ENCODE data around the gene ANKH. TPM values are rescaled to one million over a fixed set of nuclear protein-coding genes. Genes with fewer than 3 reads are reported as not detected.

ANKH gene
- polyA plus RNA-seq, 4 donors, result 33.0 to 82.2 (median 41.9) TPM

DNA sequence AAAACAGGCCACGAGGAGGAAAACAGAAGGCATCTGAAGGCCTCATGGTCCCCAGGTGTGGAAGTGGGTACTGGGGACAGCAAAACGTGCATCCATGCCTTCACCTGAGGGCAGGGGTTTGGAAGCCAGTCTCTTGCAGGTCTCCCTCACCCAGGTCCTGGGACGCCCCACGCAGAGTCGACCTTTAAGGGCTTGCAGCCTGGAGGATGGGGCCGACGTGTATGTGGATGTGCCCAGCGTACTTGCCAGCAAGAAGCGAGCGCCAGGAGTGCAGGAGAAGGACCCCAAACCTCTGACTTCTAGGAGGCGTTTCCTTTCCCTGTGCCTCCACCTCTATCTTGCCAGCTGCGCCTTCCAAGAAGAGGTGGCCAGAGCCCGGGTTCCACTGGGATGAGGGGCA, 141.1 kb downstream of the ANKH start:
- peaks cover 2 to 72% (median 6%) of the 10 kb centered on the region in 3 donors for H3K36me3 ChIP-seq (ENCODE audit: control insufficient read depth in 3 of 3, insufficient read depth in 2 of 3, low read depth in 1 of 3, low read length in 3 of 3)
- 83 to 90% (median 88%) methylated on average over 13 of the region's 13 CpGs for WGBS, 3 donors
- H3K4me1 ChIP-seq (ENCODE audit: control insufficient read depth in 3 of 3, insufficient read depth in 2 of 3, low read depth in 1 of 3, low read length in 2 of 3), result peaks cover 0 to 15% (median 5%) of the 10 kb centered on the region in 3 donors
- no peak overlapping the region for H3K4me3 ChIP-seq (ENCODE audit: low read depth in 1 of 3, low read length in 3 of 3)
- H3K27ac ChIP-seq (ENCODE audit: low read depth in 1 of 3, low read length in 2 of 3), result no peak overlapping the region
- H3K27me3 ChIP-seq (ENCODE audit: control insufficient read depth in 3 of 3, insufficient read depth in 3 of 3, low read length in 3 of 3), result no peaks in the 10 kb centered on the region
- no peaks in the 10 kb centered on the region for H3K9me3 ChIP-seq (ENCODE audit: control insufficient read depth in 2 of 2, insufficient read depth in 1 of 2, low read depth in 1 of 2, low read length in 1 of 2)
- FAIRE-seq, result no peak
- no peak for DNase-seq

DNA sequence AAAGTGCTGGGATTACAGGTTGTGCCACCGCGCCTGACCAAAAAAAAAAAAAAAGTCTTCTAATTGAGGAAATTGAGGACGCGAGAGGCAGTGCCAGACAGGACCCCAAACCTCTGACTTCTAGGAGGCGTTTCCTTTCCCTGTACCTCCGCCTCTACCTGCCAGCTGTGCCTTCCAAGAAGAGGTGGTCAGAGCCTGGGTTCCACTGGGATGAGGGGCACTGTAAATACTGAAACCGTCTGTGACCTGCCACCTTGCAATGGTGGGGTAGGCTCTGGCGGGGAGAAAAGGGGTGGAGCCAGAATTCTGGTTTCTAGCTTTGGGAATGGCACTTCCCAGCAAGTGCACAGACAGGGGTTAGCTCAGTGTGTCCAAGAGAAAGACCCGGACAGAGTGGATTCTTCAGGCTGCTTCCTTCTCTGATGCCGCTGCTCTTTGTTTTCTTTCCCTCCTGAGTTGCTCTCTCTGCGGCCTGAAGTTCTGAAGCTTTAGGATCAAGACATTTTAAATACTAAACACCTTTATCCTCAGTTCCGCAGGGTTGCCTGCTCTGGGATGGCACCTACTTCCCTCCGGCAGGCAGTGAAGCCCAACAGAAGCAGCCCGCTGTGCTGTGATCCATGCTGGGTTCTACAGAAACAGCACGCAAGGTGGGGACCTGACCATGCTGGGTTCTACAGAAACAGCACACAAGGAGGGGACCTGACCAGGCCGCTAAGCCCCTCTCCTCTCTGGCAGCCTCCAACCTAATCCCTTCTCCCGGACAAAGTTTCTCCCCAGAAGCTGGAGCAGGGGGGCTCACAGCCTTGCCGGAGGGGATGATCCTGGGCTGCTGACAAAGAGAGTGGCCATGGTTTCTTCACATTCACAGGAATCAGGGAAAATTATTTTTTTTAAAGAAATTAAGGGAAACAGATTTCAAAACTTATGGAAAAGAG, 141.9 kb downstream of the ANKH start:
- Histone ChIP-seq H3K27ac (ENCODE audit: low read depth in 1 of 3, low read length in 2 of 3) (peak overlapping the region in 1 of 3 donors; percentile 56), H3K27me3 (ENCODE audit: control insufficient read depth in 3 of 3, insufficient read depth in 3 of 3, low read length in 3 of 3) (no peaks in the 10 kb centered on the region), H3K4me1 (ENCODE audit: control insufficient read depth in 3 of 3, insufficient read depth in 2 of 3, low read depth in 1 of 3, low read length in 2 of 3) (peaks cover 0 to 15% (median 5%) of the 10 kb centered on the region in 3 donors), H3K4me3 (ENCODE audit: low read depth in 1 of 3, low read length in 3 of 3) (no peak overlapping the region), H3K36me3 (ENCODE audit: control insufficient read depth in 3 of 3, insufficient read depth in 2 of 3, low read depth in 1 of 3, low read length in 3 of 3) (peaks cover 2 to 78% (median 4%) of the 10 kb centered on the region in 3 donors), H3K9me3 (ENCODE audit: control insufficient read depth in 2 of 2, insufficient read depth in 1 of 2, low read depth in 1 of 2, low read length in 1 of 2) (no peaks in the 10 kb centered on the region)
- FAIRE-seq (no peak), DNase-seq (no peak)
- WGBS, 3 donors, result 95% methylated on average over 18 of the region's 18 CpGs

DNA sequence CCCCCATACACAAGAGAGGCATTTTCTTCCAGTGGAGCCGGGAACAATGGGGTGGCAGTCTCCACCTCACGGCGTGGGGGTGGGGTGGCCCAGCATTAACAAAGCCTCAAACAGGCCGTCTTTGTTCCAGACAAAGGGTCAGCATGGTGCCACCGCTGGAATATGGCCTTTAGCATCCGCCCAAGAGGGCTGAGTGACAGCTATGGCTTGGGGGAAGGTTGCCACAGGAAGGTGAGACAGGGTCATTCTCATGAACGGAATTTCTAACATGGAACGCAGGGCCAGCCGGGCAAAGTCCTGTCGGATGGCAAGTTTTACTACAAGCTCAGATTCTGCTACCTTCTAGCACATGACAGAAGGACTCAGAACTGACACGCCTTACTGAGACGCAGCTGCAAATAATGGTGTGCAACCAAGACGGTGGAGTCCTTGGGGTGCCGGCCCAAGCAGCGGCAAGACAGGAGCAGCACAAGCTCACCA, 143.1 kb downstream of the ANKH start:
- Histone ChIP-seq H3K4me3 (ENCODE audit: low read depth in 1 of 3, low read length in 3 of 3) (no peak overlapping the region), H3K36me3 (ENCODE audit: control insufficient read depth in 3 of 3, insufficient read depth in 2 of 3, low read depth in 1 of 3, low read length in 3 of 3) (peaks cover 1 to 74% (median 4%) of the 10 kb centered on the region in 3 donors), H3K4me1 (ENCODE audit: control insufficient read depth in 3 of 3, insufficient read depth in 2 of 3, low read depth in 1 of 3, low read length in 2 of 3) (peaks cover 0 to 15% (median 5%) of the 10 kb centered on the region in 3 donors), H3K9me3 (ENCODE audit: control insufficient read depth in 2 of 2, insufficient read depth in 1 of 2, low read depth in 1 of 2, low read length in 1 of 2) (no peaks in the 10 kb centered on the region), H3K27me3 (ENCODE audit: control insufficient read depth in 3 of 3, insufficient read depth in 3 of 3, low read length in 3 of 3) (no peaks in the 10 kb centered on the region), H3K27ac (ENCODE audit: low read depth in 1 of 3, low read length in 2 of 3) (peak overlapping the region; percentile 6 to 67 (median 40))
- FAIRE-seq, result no peak
- 21 to 63% (median 45%) methylated on average over 15 of the region's 15 CpGs for WGBS, 3 donors
- peak; percentile 94 to 95 for DNase-seq

- Histone ChIP-seq H3K27me3 (ENCODE audit: control insufficient read depth in 3 of 3, insufficient read depth in 3 of 3, low read length in 3 of 3) (no peaks in the 10 kb centered on the region), H3K9me3 (ENCODE audit: control insufficient read depth in 2 of 2, insufficient read depth in 1 of 2, low read depth in 1 of 2, low read length in 1 of 2) (no peaks in the 10 kb centered on the region), H3K36me3 (ENCODE audit: control insufficient read depth in 3 of 3, insufficient read depth in 2 of 3, low read depth in 1 of 3, low read length in 3 of 3) (peaks cover 0 to 72% (median 4%) of the 10 kb centered on the region in 3 donors), H3K4me3 (ENCODE audit: low read depth in 1 of 3, low read length in 3 of 3) (no peak overlapping the region), H3K4me1 (ENCODE audit: control insufficient read depth in 3 of 3, insufficient read depth in 2 of 3, low read depth in 1 of 3, low read length in 2 of 3) (peaks cover 0 to 15% (median 5%) of the 10 kb centered on the region in 3 donors), H3K27ac (ENCODE audit: low read depth in 1 of 3, low read length in 2 of 3) (peak overlapping the region in 2 of 3 donors; percentile 13 to 67)
- FAIRE-seq (no peak), DNase-seq (no peak)
- WGBS, 3 donors, result 74 to 85% (median 75%) methylated on average over 7 of the region's 7 CpGs
These were observed 143.6 kb downstream of the ANKH start for GRCh38 chr5:14727928-14728458.

DNA sequence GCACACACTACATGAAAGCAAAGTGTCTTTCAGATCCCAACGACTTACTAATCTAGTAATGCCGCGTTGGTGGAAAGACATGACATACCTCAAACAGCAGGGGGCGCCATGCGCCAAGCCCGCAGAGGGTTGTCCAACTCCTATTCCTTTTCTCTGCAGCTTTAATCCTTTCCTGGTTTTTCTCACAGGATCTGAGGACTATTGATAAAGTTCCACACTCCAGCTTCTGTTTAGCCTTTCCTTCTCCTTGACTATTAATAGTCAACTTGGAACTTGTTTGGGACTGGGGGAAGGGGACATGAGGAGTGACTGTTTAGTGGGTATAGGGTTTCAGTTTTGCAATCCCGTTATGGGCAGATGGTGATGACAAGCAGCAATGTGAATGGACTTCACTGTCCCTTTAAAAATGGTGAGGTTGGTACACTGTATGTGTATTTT, 144.1 kb downstream of the ANKH start:
- FAIRE-seq, result no peak
- Histone ChIP-seq H3K27me3 (ENCODE audit: control insufficient read depth in 3 of 3, insufficient read depth in 3 of 3, low read length in 3 of 3) (no peaks in the 10 kb centered on the region), H3K27ac (ENCODE audit: low read depth in 1 of 3, low read length in 2 of 3) (peak overlapping the region in 1 of 3 donors; percentile 67), H3K9me3 (ENCODE audit: control insufficient read depth in 2 of 2, insufficient read depth in 1 of 2, low read depth in 1 of 2, low read length in 1 of 2) (no peaks in the 10 kb centered on the region), H3K4me1 (ENCODE audit: control insufficient read depth in 3 of 3, insufficient read depth in 2 of 3, low read depth in 1 of 3, low read length in 2 of 3) (peaks cover 0 to 15% (median 5%) of the 10 kb centered on the region in 3 donors), H3K36me3 (ENCODE audit: control insufficient read depth in 3 of 3, insufficient read depth in 2 of 3, low read depth in 1 of 3, low read length in 3 of 3) (peaks cover 0 to 67% (median 4%) of the 10 kb centered on the region in 3 donors), H3K4me3 (ENCODE audit: low read depth in 1 of 3, low read length in 3 of 3) (no peak overlapping the region)
- DNase-seq, result peak; percentile 80 to 89
- WGBS, 3 donors, result 3 to 6% (median 4%) methylated on average over 7 of the region's 7 CpGs

DNA sequence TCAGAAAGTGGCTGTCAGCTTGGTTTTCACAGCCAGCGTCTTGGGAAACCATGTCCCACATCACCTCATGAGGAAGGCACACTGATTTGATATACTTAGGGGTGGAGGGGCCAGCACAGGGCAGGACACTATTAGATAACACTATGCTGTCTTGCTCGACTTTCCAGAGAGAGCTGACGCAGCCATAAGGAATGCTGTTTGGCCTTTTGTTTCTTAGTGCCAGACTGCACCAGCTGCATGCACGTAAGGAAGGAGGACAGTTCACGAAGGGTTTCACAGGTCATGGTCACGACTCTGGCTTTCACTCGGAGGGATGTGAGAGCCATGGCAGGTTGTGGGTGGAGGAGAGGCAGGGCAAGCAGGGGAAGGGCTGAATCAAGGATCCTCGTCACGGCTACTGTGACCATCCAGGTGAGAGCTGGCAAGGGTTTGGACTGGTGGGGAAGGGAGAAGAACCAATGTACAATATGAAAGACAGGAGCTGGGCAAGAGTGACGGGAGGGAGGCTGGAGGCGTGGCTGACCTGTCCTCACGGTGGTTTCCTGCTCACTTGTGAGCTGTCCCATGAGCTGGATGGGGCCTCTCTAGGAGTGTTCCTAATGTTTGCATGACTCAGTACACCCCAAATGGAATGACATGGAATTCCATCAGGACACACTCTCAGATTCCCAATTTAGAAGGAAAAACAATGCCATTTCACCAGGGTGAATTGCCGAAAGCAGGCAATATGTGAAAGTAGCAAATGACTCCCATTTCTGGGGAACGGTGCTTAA, 145.3 kb downstream of the ANKH start:
- WGBS, 3 donors, result 85 to 88% (median 86%) methylated on average over 14 of the region's 14 CpGs
- no peak for FAIRE-seq

GRCh38 chr5:14724633-14725032, 146.9 kb downstream of the ANKH start:
- no peaks in the 10 kb centered on the region for H3K27me3 ChIP-seq (ENCODE audit: control insufficient read depth in 3 of 3, insufficient read depth in 3 of 3, low read length in 3 of 3)
- 76 to 94% (median 77%) methylated on average over 10 of the region's 10 CpGs for WGBS, 3 donors
- H3K36me3 ChIP-seq (ENCODE audit: control insufficient read depth in 3 of 3, insufficient read depth in 2 of 3, low read depth in 1 of 3, low read length in 3 of 3), result peaks cover 0 to 46% (median 4%) of the 10 kb centered on the region in 3 donors
- H3K4me1 ChIP-seq (ENCODE audit: control insufficient read depth in 3 of 3, insufficient read depth in 2 of 3, low read depth in 1 of 3, low read length in 2 of 3), result peaks cover 0 to 15% (median 5%) of the 10 kb centered on the region in 3 donors
- no peak for FAIRE-seq
- H3K4me3 ChIP-seq (ENCODE audit: low read depth in 1 of 3, low read length in 3 of 3), result no peak overlapping the region
- DNase-seq, result no peak
- no peak overlapping the region for H3K27ac ChIP-seq (ENCODE audit: low read depth in 1 of 3, low read length in 2 of 3)
- no peaks in the 10 kb centered on the region for H3K9me3 ChIP-seq (ENCODE audit: control insufficient read depth in 2 of 2, insufficient read depth in 1 of 2, low read depth in 1 of 2, low read length in 1 of 2)

More for the DNA sequence above, 145.3 kb downstream of the ANKH start:
- Histone ChIP-seq H3K27me3 (ENCODE audit: control insufficient read depth in 3 of 3, insufficient read depth in 3 of 3, low read length in 3 of 3) (no peaks in the 10 kb centered on the region), H3K36me3 (ENCODE audit: control insufficient read depth in 3 of 3, insufficient read depth in 2 of 3, low read depth in 1 of 3, low read length in 3 of 3) (peaks cover 0 to 56% (median 4%) of the 10 kb centered on the region in 3 donors), H3K4me1 (ENCODE audit: control insufficient read depth in 3 of 3, insufficient read depth in 2 of 3, low read depth in 1 of 3, low read length in 2 of 3) (peaks cover 0 to 15% (median 5%) of the 10 kb centered on the region in 3 donors), H3K9me3 (ENCODE audit: control insufficient read depth in 2 of 2, insufficient read depth in 1 of 2, low read depth in 1 of 2, low read length in 1 of 2) (no peaks in the 10 kb centered on the region), H3K27ac (ENCODE audit: low read depth in 1 of 3, low read length in 2 of 3) (no peak overlapping the region), H3K4me3 (ENCODE audit: low read depth in 1 of 3, low read length in 3 of 3) (no peak overlapping the region)
- no peak for DNase-seq

GRCh38 chr5:14723701-14724132, 147.9 kb downstream of the ANKH start:
- Histone ChIP-seq H3K4me3 (ENCODE audit: low read depth in 1 of 3, low read length in 3 of 3) (no peak overlapping the region), H3K4me1 (ENCODE audit: control insufficient read depth in 3 of 3, insufficient read depth in 2 of 3, low read depth in 1 of 3, low read length in 2 of 3) (peaks cover 0 to 12% (median 5%) of the 10 kb centered on the region in 3 donors), H3K27ac (ENCODE audit: low read depth in 1 of 3, low read length in 2 of 3) (no peak overlapping the region), H3K9me3 (ENCODE audit: control insufficient read depth in 2 of 2, insufficient read depth in 1 of 2, low read depth in 1 of 2, low read length in 1 of 2) (no peaks in the 10 kb centered on the region), H3K27me3 (ENCODE audit: control insufficient read depth in 3 of 3, insufficient read depth in 3 of 3, low read length in 3 of 3) (no peaks in the 10 kb centered on the region), H3K36me3 (ENCODE audit: control insufficient read depth in 3 of 3, insufficient read depth in 2 of 3, low read depth in 1 of 3, low read length in 3 of 3) (peaks cover 2 to 47% (median 2%) of the 10 kb centered on the region in 3 donors)
- DNase-seq (no peak), FAIRE-seq (no peak)
- 68 to 76% (median 71%) methylated on average over 4 of the region's 4 CpGs for WGBS, 3 donors
